Measurements from ENCODE around the gene VWA3A. TPM values are rescaled to one million over a fixed set of nuclear protein-coding genes. Genes with fewer than 3 reads are reported as not detected.
A peak's percentile ranks its signal among the peaks of the same experiment; 100 is the strongest.
"Not testable (repeated sequence)": the region's sequence is repeated elsewhere in the genome, so short reads cannot be mapped to it uniquely, and the experiment has no call there.

Gene VWA3A
- polyA plus RNA-seq, 6 donors from 2014 or later: 0.08 TPM; not detected in 5

DNA sequence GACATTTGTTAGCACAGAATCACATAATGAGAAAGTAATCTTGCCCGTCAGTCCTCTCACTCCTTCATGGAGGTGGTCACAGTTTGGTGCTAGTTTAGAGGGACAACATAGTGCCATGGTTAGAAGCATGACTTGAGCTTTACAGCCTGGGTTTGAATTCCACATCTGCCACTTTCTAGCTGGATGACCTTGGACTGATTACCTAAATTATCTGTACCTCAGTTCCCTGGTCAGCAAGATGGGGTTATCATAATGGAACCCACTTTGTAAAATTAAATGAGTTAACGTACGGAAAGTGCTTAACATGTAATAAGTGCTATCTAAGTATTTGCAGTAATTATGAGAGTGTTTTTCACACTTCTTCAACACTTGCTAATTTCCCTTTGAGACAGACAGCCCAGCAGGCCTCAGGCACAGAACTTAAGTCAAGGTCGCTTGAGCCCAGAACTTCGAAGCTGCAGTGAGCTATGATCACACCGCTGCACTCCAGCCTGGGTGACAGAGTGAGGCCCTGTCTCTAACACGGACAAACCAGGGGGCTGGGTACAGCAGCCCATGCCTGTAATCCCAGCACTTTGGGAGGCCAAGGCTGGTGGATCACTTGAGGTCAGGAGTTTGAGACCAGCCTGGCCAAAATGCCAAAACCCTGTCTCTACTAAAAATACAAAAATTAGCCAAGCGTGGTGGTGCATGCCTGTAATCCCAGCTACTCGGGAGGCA, 7.1 kb downstream of the VWA3A start:
- Mint-ChIP-seq H3K9me3 (peaks cover 0 to 3% (median 0%) of the 10 kb centered on the region in 7 donors), H3K27ac (peak overlapping the region in 1 of 6 donors; percentile 63), H3K27me3 (peaks cover 12 to 17% (median 16%) of the 10 kb centered on the region in 3 donors), H3K4me1 (peaks cover 0 to 4% (median 3%) of the 10 kb centered on the region in 3 donors), H3K36me3 (no peaks in the 10 kb centered on the region), H3K4me3 (no peak overlapping the region)
- DNase-seq (no peak), ATAC-seq (ENCODE audit: low read depth in 2 of 2) (no peak)

DNA sequence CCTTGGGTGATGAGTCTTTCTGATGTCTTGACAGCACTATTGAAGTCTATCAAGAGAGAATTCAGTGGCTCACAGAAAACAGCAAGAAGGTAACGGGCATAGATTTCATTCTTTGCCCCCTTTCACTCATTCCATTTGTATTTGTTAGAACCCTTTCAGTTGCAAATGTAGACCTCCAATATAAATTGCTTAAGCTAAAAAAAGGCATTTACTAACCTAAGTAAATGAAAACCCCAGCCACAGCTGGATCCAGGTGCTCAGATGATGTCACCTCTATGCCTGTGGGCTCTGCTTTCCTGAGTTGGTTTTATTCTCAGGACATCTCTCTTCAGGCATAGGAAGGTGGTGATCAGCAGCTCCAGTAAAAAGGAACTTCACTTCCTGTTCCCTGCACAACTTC, 11.1 kb downstream of the VWA3A start:
- no peak overlapping the region for H3K4me3 Mint-ChIP-seq
- no peak overlapping the region for H3K27ac Mint-ChIP-seq
- H3K27me3 Mint-ChIP-seq: peaks cover 9 to 26% (median 11%) of the 10 kb centered on the region in 3 donors
- peaks cover 0 to 4% (median 3%) of the 10 kb centered on the region in 3 donors for H3K4me1 Mint-ChIP-seq
- no peak for ATAC-seq (ENCODE audit: low read depth in 2 of 2)
- H3K9me3 Mint-ChIP-seq: peaks cover 0 to 3% (median 0%) of the 10 kb centered on the region in 7 donors
- DNase-seq: no peak
- no peaks in the 10 kb centered on the region for H3K36me3 Mint-ChIP-seq

DNA sequence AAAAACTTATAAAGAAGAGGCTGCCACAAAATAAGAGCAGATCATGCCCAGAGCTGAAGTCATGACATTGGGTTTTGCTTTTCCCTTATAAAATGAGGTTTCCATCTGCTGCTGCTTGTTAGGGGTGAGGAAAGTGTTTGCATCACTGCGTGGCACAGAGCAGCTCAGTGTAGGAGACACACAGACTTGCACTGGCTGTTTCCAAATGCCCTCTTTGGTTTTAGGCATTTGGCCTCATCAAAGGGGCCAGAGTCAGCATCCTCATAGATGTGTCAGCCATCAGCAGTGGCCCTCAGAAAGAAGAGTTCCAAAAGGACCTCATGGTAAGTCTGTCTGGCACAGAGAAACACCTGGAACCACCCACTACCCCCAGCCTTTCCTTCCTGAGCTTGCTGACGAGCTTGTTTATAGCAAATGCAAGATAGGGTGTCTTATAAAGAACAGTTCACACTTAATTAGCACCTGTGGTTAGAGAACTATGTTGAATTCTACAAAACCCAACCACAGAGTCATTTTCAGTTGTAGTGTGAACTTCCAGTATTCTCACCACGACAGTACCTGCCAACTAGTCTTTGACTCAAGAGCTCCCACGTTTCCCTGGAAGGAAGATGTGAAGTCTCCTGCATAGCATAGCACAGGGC, 17.0 kb downstream of the VWA3A start:
- H3K9me3 Mint-ChIP-seq: no peaks in the 10 kb centered on the region
- peaks cover 5 to 32% (median 14%) of the 10 kb centered on the region in 3 donors for H3K27me3 Mint-ChIP-seq
- no peaks in the 10 kb centered on the region for H3K4me1 Mint-ChIP-seq
- no peak overlapping the region for H3K27ac Mint-ChIP-seq
- no peak for DNase-seq
- no peak for ATAC-seq (ENCODE audit: low read depth in 2 of 2)
- no peak overlapping the region for H3K4me3 Mint-ChIP-seq
- no peaks in the 10 kb centered on the region for H3K36me3 Mint-ChIP-seq

DNA sequence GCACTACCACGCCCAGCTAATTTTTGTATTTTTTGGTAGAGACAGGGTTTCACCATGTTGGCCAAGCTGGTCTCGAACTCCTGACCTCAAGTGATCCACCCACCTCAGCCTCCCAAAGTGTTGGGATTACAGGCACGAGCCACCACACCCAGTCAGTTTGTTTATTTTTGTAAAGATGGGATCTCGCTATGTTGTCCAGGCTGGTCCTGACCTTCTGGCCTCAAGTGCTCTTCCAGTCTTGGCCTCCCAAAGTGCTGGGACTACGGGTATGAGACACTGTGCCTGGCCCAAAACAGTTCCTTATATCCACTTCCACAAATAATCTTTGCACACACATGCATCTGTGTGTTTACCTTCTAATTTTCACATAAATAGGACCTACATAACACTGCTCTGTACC, 19.3 kb downstream of the VWA3A start:
- not testable (repeated sequence) for H3K36me3 Mint-ChIP-seq; H3K9me3 Mint-ChIP-seq; H3K27ac Mint-ChIP-seq; ATAC-seq (ENCODE audit: low read depth in 2 of 2); H3K4me1 Mint-ChIP-seq; H3K4me3 Mint-ChIP-seq; DNase-seq
- peaks cover 5 to 22% (median 9%) of the 10 kb centered on the region in 3 donors for H3K27me3 Mint-ChIP-seq

DNA sequence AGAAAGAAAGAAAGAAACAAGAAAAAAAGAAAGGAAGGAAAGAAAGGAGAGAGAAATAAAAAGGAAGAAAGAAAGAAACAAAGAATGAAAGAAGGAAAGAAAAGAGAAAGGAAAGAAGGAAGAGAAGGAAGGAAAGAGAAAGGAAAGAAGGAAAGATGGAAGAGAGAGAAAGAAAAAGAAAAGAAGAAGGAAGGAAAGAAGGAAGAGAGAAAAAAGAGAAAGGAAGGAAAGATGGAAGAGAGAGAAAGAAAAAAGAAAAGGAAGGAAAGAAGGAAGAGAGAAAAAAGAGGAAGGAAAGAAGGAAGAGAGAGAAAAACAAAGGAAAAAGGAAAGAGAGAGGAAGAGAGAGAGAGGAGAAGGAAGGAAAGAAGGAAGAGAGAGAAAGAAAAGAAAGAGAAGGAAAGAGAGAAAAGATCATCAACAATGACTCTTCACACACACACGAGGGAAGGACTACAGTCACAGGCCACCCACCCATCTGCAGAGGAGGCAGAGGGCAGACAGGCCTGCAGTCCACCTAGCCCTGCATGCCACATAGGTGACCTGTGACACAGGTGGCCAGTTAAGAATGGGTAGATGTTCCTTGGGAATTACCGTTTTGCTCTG, 23.9 kb downstream of the VWA3A start:
- no peak overlapping the region for H3K4me3 Mint-ChIP-seq
- no peak overlapping the region for H3K27ac Mint-ChIP-seq
- DNase-seq: no peak
- H3K27me3 Mint-ChIP-seq: peaks cover 0 to 6% (median 0%) of the 10 kb centered on the region in 3 donors
- no peaks in the 10 kb centered on the region for H3K9me3 Mint-ChIP-seq
- ATAC-seq (ENCODE audit: low read depth in 2 of 2): no peak
- H3K4me1 Mint-ChIP-seq: no peaks in the 10 kb centered on the region
- H3K36me3 Mint-ChIP-seq: no peaks in the 10 kb centered on the region

DNA sequence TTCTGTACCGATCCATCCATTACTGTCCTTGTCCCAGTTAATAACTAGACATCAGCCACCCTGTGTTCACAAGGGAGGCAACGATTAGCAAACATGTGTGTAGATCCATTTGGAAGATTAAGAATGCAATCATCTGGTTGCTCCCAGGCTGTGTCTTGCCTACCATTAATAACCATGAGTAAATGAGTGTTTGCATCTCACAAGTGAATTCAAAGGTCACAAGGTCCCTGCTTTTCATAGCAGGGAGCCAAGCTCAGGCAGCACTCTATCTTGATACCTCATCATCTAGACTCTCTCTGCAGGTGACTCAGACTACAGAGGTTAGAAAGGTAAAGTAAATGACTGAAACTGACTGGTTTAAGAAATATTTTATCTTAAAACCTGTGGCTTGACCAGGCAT, 25.3 kb downstream of the VWA3A start:
- H3K4me3 Mint-ChIP-seq: no peak overlapping the region
- DNase-seq (no peak), ATAC-seq (ENCODE audit: low read depth in 2 of 2) (no peak)
- peak overlapping the region in 1 of 6 donors; percentile 12 for H3K27ac Mint-ChIP-seq
- H3K27me3 Mint-ChIP-seq: peaks cover 0 to 10% (median 0%) of the 10 kb centered on the region in 3 donors
- H3K9me3 Mint-ChIP-seq: peaks cover 0 to 7% (median 0%) of the 10 kb centered on the region in 7 donors
- no peaks in the 10 kb centered on the region for H3K36me3 Mint-ChIP-seq
- H3K4me1 Mint-ChIP-seq: peaks cover under 1 to 9% (median 2%) of the 10 kb centered on the region in 3 donors

DNA sequence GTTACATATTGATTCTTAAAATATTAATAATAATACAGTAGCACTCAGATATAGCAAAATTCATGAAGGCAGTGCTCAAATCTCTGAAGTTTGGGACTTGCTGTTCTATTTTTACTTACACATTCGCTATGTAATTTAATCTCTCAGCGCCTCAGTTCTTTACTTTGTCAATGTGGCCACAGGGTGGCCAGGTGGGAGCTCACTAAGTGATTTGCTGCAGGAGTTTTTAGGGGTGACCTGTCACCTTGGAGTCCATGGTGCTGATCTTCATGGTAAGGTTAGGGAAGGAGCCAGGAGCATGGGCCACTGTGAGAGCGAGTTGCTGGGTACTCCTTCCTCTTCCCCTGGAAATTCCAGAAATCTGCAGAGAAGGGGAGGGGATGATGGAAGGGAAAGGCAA, 28.1 kb downstream of the VWA3A start:
- Mint-ChIP-seq H3K36me3 (no peaks in the 10 kb centered on the region), H3K4me3 (no peak overlapping the region), H3K9me3 (peaks cover 0 to 7% (median 0%) of the 10 kb centered on the region in 7 donors), H3K27me3 (peaks cover 0 to 13% (median 0%) of the 10 kb centered on the region in 3 donors), H3K4me1 (peaks cover 11 to 18% (median 13%) of the 10 kb centered on the region in 3 donors), H3K27ac (peak overlapping the region in 2 of 6 donors; percentile 34 to 60)
- ATAC-seq (ENCODE audit: low read depth in 2 of 2) (no peak), DNase-seq (no peak)

DNA sequence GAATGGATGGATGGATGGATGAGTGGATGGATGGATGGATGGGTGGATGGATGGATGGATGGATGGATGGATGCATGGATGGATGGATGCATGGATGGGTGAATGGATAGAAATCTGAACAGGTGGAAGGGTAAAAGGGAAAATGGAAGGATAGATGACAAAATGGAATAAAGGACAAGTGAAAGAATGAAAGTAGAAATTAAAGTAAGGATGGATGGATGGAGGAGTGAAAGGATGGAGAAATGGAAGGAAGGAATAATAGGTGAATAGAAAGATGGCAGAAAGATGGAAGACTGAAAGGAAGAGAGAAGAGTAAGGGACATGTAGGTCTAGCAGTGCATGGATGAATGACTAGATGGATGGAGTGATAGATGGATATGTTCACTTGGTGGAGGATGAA, 29.9 kb downstream of the VWA3A start:
- H3K27me3 Mint-ChIP-seq: peaks cover 0 to 13% (median 0%) of the 10 kb centered on the region in 3 donors
- H3K4me1 Mint-ChIP-seq: peaks cover 11 to 18% (median 13%) of the 10 kb centered on the region in 3 donors
- H3K36me3 Mint-ChIP-seq: no peaks in the 10 kb centered on the region
- H3K4me3 Mint-ChIP-seq: no peak overlapping the region
- DNase-seq (no peak), ATAC-seq (ENCODE audit: low read depth in 2 of 2) (no peak)
- peaks cover 0 to 7% (median 0%) of the 10 kb centered on the region in 7 donors for H3K9me3 Mint-ChIP-seq
- H3K27ac Mint-ChIP-seq: no peak overlapping the region

DNA sequence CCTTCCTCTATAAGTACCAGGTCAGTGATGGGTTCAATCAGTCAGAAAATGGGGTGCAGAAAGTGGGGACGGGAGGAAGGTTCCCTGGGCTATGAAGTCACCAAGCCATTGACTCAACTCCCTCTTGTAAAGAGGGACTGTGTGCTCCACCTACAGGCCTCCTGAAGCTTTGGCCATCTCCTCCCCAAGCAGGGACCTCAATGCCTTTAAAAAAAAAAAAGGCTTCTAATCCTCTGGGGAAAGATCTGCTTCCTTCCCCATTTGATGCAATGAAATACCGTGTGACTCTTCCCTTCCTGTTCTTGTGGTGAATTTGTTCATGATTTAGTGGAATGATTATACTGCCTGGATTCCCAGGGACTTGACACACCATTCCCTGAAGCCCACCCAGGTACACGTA, 30.8 kb downstream of the VWA3A start:
- Mint-ChIP-seq H3K4me1 (peaks cover 11 to 18% (median 13%) of the 10 kb centered on the region in 3 donors), H3K27ac (no peak overlapping the region), H3K9me3 (peaks cover 0 to 11% (median 2%) of the 10 kb centered on the region in 7 donors), H3K4me3 (no peak overlapping the region), H3K36me3 (peaks cover 0 to 7% of the 10 kb centered on the region in 2 donors), H3K27me3 (peaks cover 4 to 19% (median 7%) of the 10 kb centered on the region in 3 donors)
- no peak for ATAC-seq (ENCODE audit: low read depth in 2 of 2)
- no peak for DNase-seq

DNA sequence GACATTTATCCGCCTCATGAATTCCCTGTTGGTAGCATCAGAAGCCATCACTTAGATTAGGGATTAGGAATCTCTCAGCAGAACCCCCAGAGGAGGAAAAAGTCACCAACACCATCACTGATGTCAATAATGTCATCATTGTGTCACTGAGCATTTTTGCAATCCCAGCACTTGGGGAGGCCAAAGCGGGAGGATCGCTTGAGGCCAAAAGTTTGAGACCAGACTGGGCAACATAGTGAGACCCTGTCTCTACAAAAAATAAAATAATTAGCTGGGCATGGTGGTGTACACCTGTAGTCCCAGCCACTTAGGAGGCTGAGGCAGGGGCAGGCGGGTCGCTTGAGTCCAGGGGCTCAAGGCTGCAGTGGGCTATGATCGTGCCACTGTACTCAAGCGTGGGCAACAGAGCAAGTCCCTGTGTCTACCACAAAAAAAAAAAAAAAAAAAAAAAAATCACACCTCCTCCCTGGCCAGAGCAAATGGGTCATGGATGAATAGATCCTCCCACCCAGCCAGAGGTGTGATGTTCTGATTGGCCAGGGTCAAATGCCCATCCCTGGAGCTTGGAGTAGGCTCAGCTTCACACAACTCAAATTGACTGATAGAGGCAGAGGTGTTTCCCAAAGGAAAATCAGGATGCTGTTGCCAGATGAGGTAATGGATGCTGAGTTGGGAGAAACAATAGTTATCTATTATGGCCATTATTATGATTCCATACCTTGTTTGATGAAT, 31.6 kb downstream of the VWA3A start:
- Mint-ChIP-seq H3K4me3 (no peak overlapping the region), H3K9me3 (peaks cover 2 to 16% (median 4%) of the 10 kb centered on the region in 7 donors), H3K27ac (no peak overlapping the region)

DNA sequence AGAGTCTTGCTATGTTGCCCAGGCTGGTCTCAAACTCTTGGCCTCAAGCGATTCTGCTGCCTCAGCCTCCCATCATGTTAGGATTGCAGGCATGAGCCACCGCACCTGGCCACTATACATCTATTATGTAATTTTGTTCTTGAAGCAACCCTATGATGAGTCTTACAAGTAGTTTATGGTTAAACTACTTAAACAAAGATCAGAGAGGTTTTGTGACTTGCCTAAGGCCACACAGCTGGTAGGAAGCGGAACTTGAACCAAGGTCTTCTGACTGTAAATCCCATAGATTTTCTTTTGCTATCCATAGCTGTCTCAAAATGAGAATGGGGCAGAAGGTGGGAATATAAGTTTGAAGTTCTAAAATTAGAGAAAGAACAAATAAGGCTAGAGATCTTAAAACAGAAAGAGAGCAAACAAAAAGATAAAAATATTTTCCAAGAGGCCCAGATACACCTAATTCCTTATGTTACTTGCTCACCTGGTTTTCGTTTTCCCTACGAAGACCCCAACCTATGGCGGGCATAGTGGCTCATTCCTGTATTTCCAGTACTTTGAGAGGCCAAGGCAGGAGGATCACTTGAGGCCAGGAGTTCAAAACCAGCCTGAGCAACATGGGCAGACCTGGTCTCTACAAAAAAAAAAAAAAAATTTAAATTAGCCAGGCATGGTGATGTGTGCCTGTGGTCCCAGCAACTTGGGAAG, 32.4 kb downstream of the VWA3A start:
- ATAC-seq (ENCODE audit: low read depth in 2 of 2): no peak
- H3K27me3 Mint-ChIP-seq: peaks cover 5 to 23% (median 15%) of the 10 kb centered on the region in 3 donors
- no peak overlapping the region for H3K27ac Mint-ChIP-seq
- H3K4me3 Mint-ChIP-seq: no peak overlapping the region
- H3K9me3 Mint-ChIP-seq: peaks cover 2 to 16% (median 4%) of the 10 kb centered on the region in 7 donors
- H3K4me1 Mint-ChIP-seq: peaks cover 11 to 18% (median 13%) of the 10 kb centered on the region in 3 donors
- peaks cover 5 to 14% of the 10 kb centered on the region in 2 donors for H3K36me3 Mint-ChIP-seq
- no peak for DNase-seq

More for the DNA sequence above, 31.6 kb downstream of the VWA3A start:
- no peak for ATAC-seq (ENCODE audit: low read depth in 2 of 2)
- DNase-seq: no peak
- peaks cover 5 to 19% (median 15%) of the 10 kb centered on the region in 3 donors for H3K27me3 Mint-ChIP-seq
- peaks cover 11 to 18% (median 13%) of the 10 kb centered on the region in 3 donors for H3K4me1 Mint-ChIP-seq
- H3K36me3 Mint-ChIP-seq: peaks cover 5 to 14% of the 10 kb centered on the region in 2 donors

DNA sequence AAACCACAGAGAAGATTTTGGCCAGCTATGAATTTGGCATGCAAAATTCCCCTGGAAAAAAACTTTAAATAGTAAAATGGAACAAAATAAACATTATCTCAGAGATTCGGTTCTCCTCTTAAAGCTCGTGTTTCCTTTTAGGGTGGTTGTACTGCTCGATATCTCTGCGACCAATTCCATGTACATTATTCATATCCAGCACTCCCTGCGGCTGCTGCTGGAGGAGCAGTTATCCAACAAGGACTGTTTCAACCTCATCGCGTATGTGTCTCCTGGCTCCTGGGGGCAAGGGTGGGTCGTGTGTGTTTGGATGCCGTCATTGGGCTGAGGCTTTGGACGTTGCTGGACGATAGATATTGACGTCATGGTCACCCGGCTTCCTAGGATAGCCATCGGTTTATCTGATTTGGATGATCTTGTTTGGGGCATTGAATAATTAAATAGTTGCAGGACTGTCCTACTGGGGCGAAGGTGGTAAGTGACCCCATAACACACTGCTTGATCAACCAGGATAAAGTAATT, 33.8 kb downstream of the VWA3A start:
- no peak for DNase-seq
- H3K36me3 Mint-ChIP-seq: peaks cover 5 to 14% of the 10 kb centered on the region in 2 donors
- ATAC-seq (ENCODE audit: low read depth in 2 of 2): no peak
- no peak overlapping the region for H3K4me3 Mint-ChIP-seq
- H3K27me3 Mint-ChIP-seq: peaks cover 5 to 29% (median 15%) of the 10 kb centered on the region in 3 donors
- no peak overlapping the region for H3K27ac Mint-ChIP-seq
- peaks cover 11 to 18% (median 13%) of the 10 kb centered on the region in 3 donors for H3K4me1 Mint-ChIP-seq
- peaks cover 2 to 16% (median 4%) of the 10 kb centered on the region in 7 donors for H3K9me3 Mint-ChIP-seq
